ENCODE results near the gene SORT1.
"Not testable (repeated sequence)": the region's sequence is repeated elsewhere in the genome, so short reads cannot be mapped to it uniquely, and the experiment has no call there.

SORT1 gene

GRCh38 chr1:109350182-109350581 is 47.5 kb downstream of the SORT1 start:
- no peak for DNase-seq (ENCODE audit: extremely low read depth in 1 of 2, low read depth in 1 of 2)

GRCh38 chr1:109347511-109347910 is 50.2 kb downstream of the SORT1 start:
- DNase-seq (ENCODE audit: extremely low read depth in 1 of 2, low read depth in 1 of 2), result no peak

- no peak for DNase-seq (ENCODE audit: extremely low read depth in 1 of 2, low read depth in 1 of 2)
These were observed 55.5 kb downstream of the SORT1 start for GRCh38 chr1:109341944-109342930.

GRCh38 chr1:109338608-109339007 is 59.1 kb downstream of the SORT1 start:
- DNase-seq (ENCODE audit: extremely low read depth in 1 of 2, low read depth in 1 of 2), result no peak

GRCh38 chr1:109338091-109338490 is 59.6 kb downstream of the SORT1 start:
- no peak for DNase-seq (ENCODE audit: extremely low read depth in 1 of 2, low read depth in 1 of 2)

GRCh38 chr1:109335091-109335490 is 62.6 kb downstream of the SORT1 start:
- no peak for DNase-seq (ENCODE audit: extremely low read depth in 1 of 2, low read depth in 1 of 2)

- DNase-seq (ENCODE audit: extremely low read depth in 1 of 2, low read depth in 1 of 2), result no peak
These were observed 66.6 kb downstream of the SORT1 start for GRCh38 chr1:109331113-109331512.

- no peak for DNase-seq (ENCODE audit: extremely low read depth in 1 of 2, low read depth in 1 of 2)
These were observed 70.4 kb downstream of the SORT1 start for GRCh38 chr1:109327285-109327684.

GRCh38 chr1:109322974-109323373 is 74.7 kb downstream of the SORT1 start:
- DNase-seq (ENCODE audit: extremely low read depth in 1 of 2, low read depth in 1 of 2), result no peak

- DNase-seq (ENCODE audit: extremely low read depth in 1 of 2, low read depth in 1 of 2), result no peak
These were observed 78.6 kb downstream of the SORT1 start for GRCh38 chr1:109319114-109319513.

- DNase-seq (ENCODE audit: extremely low read depth in 1 of 2, low read depth in 1 of 2), result no peak
These were observed 81.2 kb downstream of the SORT1 start for GRCh38 chr1:109316506-109316905.

GRCh38 chr1:109315288-109315687 is 82.4 kb downstream of the SORT1 start:
- DNase-seq (ENCODE audit: extremely low read depth in 1 of 2, low read depth in 1 of 2), result no peak

GRCh38 chr1:109314795-109315194 is 82.9 kb downstream of the SORT1 start:
- no peak for DNase-seq (ENCODE audit: extremely low read depth in 1 of 2, low read depth in 1 of 2)

- DNase-seq (ENCODE audit: extremely low read depth in 1 of 2, low read depth in 1 of 2), result no peak
These were observed 84.5 kb downstream of the SORT1 start for GRCh38 chr1:109312978-109313775.

GRCh38 chr1:109312246-109312645 is 85.5 kb downstream of the SORT1 start:
- DNase-seq (ENCODE audit: extremely low read depth in 1 of 2, low read depth in 1 of 2), result no peak

GRCh38 chr1:109309347-109309746 is 88.4 kb downstream of the SORT1 start:
- DNase-seq (ENCODE audit: extremely low read depth in 1 of 2, low read depth in 1 of 2), result no peak

GRCh38 chr1:109307274-109308021 is 90.3 kb downstream of the SORT1 start:
- DNase-seq (ENCODE audit: extremely low read depth in 1 of 2, low read depth in 1 of 2), result no peak

- DNase-seq (ENCODE audit: extremely low read depth in 1 of 2, low read depth in 1 of 2), result no peak
These were observed 90.9 kb downstream of the SORT1 start, which contains the start of gene MYBPHL for GRCh38 chr1:109306832-109307273. TSS of gene MYBPHL (minus strand) at chr1:109307011. CDS start at chr1:109306991, 20 bp downstream.

GRCh38 chr1:109305991-109306390 is 91.7 kb downstream of the SORT1 start:
- not testable (repeated sequence) for DNase-seq (ENCODE audit: extremely low read depth in 1 of 2, low read depth in 1 of 2)

GRCh38 chr1:109304226-109304920 is 93.3 kb downstream of the SORT1 start:
- no peak for DNase-seq (ENCODE audit: extremely low read depth in 1 of 2, low read depth in 1 of 2)

All from activated CD8-positive, alpha-beta memory T cell treated with anti-CD3 and anti-CD28 coated beads for 1 hour (primary cell).